Parathyroid adenoma (tissue), 2 donors: ENCODE measurements around the gene MRPL39.

Source experiments
- H2AFZ ChIP-seq: fragments of 300-600 bp; sonication (generic); one replicate; pipeline ENCODE4 v1.7.0; 2017; ENCODE audit warnings: antibody characterized with exemption, mild to moderate bottlenecking
- H3K27ac ChIP-seq: fragments of 300-600 bp; sonication (generic); one replicate; pipeline ENCODE4 v1.7.0; 2017
- H3K27me3 ChIP-seq: fragments of 300-600 bp; sonication (generic); one replicate; pipeline ENCODE4 v1.7.0; 2017; ENCODE audit warnings: low read length; ENCODE audit not compliant: control insufficient read depth, insufficient read depth
- H3K36me3 ChIP-seq: fragments of 300-600 bp; sonication (generic); one replicate; pipeline ENCODE4 v1.7.0; 2017; ENCODE audit warnings: low read length; ENCODE audit not compliant: control insufficient read depth, insufficient read depth
- H3K4me1 ChIP-seq: fragments of 300-600 bp; sonication (generic); one replicate; pipeline ENCODE4 v1.7.0; 2017; ENCODE audit warnings: control low read depth
- H3K4me2 ChIP-seq: fragments of 300-600 bp; sonication (generic); one replicate; pipeline ENCODE4 v1.7.0; 2017; ENCODE audit warnings: low read length
- H3K4me3 ChIP-seq: fragments of 300-600 bp; sonication (generic); one replicate; pipeline ENCODE4 v1.7.0; 2017; ENCODE audit warnings: low read depth, low read length
- H3K79me2 ChIP-seq: fragments of 300-600 bp; sonication (generic); one replicate; pipeline ENCODE4 v1.7.0; 2017; ENCODE audit warnings: control low read depth
- H3K9ac ChIP-seq: fragments of 300-600 bp; sonication (generic); one replicate; pipeline ENCODE4 v1.7.0; 2017; ENCODE audit warnings: mild to moderate bottlenecking
- H3K9me3 ChIP-seq: fragments of 300-600 bp; sonication (generic); one replicate; pipeline ENCODE4 v1.7.0; 2017; ENCODE audit warnings: low read length; ENCODE audit not compliant: control insufficient read depth
- CTCF ChIP-seq: fragments of 300-600 bp; sonication (generic); IDR thresholded peaks from one replicate; pipeline ENCODE4 v1.7.0; 2017; ENCODE audit warnings: antibody characterized with exemption, mild to moderate bottlenecking
- donor health status: primary hyperparathyroidism.

Gene MRPL39

GRCh38 chr21:25572861-25573310, 34.4 kb downstream of the MRPL39 start:
- H3K27me3 ChIP-seq, result no peaks in the 10 kb centered on the region
- H3K4me1 ChIP-seq, result no peaks in the 10 kb centered on the region
- no peaks in the 10 kb centered on the region for H3K79me2 ChIP-seq
- no peaks in the 10 kb centered on the region for H3K9me3 ChIP-seq
- no peak overlapping the region for H3K4me2 ChIP-seq
- H2AFZ ChIP-seq, result no peak overlapping the region
- H3K9ac ChIP-seq, result no peak overlapping the region
- no peaks in the 10 kb centered on the region for H3K36me3 ChIP-seq
- TF ChIP-seq CTCF, result no peak
- H3K4me3 ChIP-seq, result no peak overlapping the region
- H3K27ac ChIP-seq, result no peak overlapping the region

- H3K36me3 ChIP-seq, result no peaks in the 10 kb centered on the region
- no peak overlapping the region for H2AFZ ChIP-seq
- no peaks in the 10 kb centered on the region for H3K79me2 ChIP-seq
- no peaks in the 10 kb centered on the region for H3K4me1 ChIP-seq
- no peaks in the 10 kb centered on the region for H3K27me3 ChIP-seq
- no peak overlapping the region for H3K4me2 ChIP-seq
- no peak overlapping the region for H3K27ac ChIP-seq
- no peaks in the 10 kb centered on the region for H3K9me3 ChIP-seq
- TF ChIP-seq CTCF, result no peak
- no peak overlapping the region for H3K9ac ChIP-seq
- H3K4me3 ChIP-seq, result no peak overlapping the region
Observed at GRCh38 chr21:25571726-25572121, 35.6 kb downstream of the MRPL39 start.

GRCh38 chr21:25569711-25570110, 37.6 kb downstream of the MRPL39 start:
- no peaks in the 10 kb centered on the region for H3K36me3 ChIP-seq
- no peak overlapping the region for H3K4me2 ChIP-seq
- no peaks in the 10 kb centered on the region for H3K79me2 ChIP-seq
- H3K4me1 ChIP-seq, result no peaks in the 10 kb centered on the region
- H2AFZ ChIP-seq, result no peak overlapping the region
- no peaks in the 10 kb centered on the region for H3K9me3 ChIP-seq
- no peak overlapping the region for H3K27ac ChIP-seq
- H3K4me3 ChIP-seq, result no peak overlapping the region
- no peak overlapping the region for H3K9ac ChIP-seq
- no peak for TF ChIP-seq CTCF
- no peaks in the 10 kb centered on the region for H3K27me3 ChIP-seq

GRCh38 chr21:25569084-25569483, 38.2 kb downstream of the MRPL39 start:
- Histone ChIP-seq H3K27ac (no peak overlapping the region), H2AFZ (no peak overlapping the region), H3K4me3 (no peak overlapping the region), H3K4me2 (no peak overlapping the region), H3K4me1 (no peaks in the 10 kb centered on the region), H3K79me2 (no peaks in the 10 kb centered on the region), H3K36me3 (no peaks in the 10 kb centered on the region), H3K9me3 (no peaks in the 10 kb centered on the region), H3K9ac (no peak overlapping the region), H3K27me3 (no peaks in the 10 kb centered on the region)
- TF ChIP-seq CTCF, result no peak

- H2AFZ ChIP-seq, result no peak overlapping the region
- H3K79me2 ChIP-seq, result no peaks in the 10 kb centered on the region
- H3K4me3 ChIP-seq, result no peak overlapping the region
- H3K9me3 ChIP-seq, result no peaks in the 10 kb centered on the region
- TF ChIP-seq CTCF, result no peak
- H3K4me1 ChIP-seq, result no peaks in the 10 kb centered on the region
- no peaks in the 10 kb centered on the region for H3K27me3 ChIP-seq
- H3K9ac ChIP-seq, result no peak overlapping the region
- H3K36me3 ChIP-seq, result no peaks in the 10 kb centered on the region
- no peak overlapping the region for H3K4me2 ChIP-seq
- H3K27ac ChIP-seq, result no peak overlapping the region
Observed at GRCh38 chr21:25568246-25568645, 39.0 kb downstream of the MRPL39 start.
